Skeletal muscle satellite cell (primary cell): ENCODE measurements around the gene KXD1.
A peak's percentile ranks its signal among the peaks of the same experiment; 100 is the strongest.
"Not testable (repeated sequence)": the region's sequence is repeated elsewhere in the genome, so short reads cannot be mapped to it uniquely, and the experiment has no call there.

Source experiments
- H3K27me3 ChIP-seq: 2 replicates; pipeline ENCODE4 v1.7.0; 2013; ENCODE audit warnings: low read length; ENCODE audit not compliant: control insufficient read depth, insufficient read depth
- H3K36me3 ChIP-seq: 2 replicates; pipeline ENCODE4 v1.7.0; 2013; ENCODE audit warnings: mild to moderate bottlenecking, control low read depth, low read length; ENCODE audit not compliant: insufficient read depth
- H3K4me1 ChIP-seq: 2 replicates; pipeline ENCODE4 v1.7.0; 2013; ENCODE audit warnings: low read length; ENCODE audit not compliant: control insufficient read depth, insufficient read depth
- H3K4me2 ChIP-seq: 2 replicates; pipeline ENCODE4 v1.7.0; 2013; ENCODE audit warnings: mild to moderate bottlenecking, low read length
- H3K4me3 ChIP-seq: 2 replicates; pipeline ENCODE4 v1.7.0; 2013; ENCODE audit warnings: low read length
- H3K9ac ChIP-seq: 2 replicates; pipeline ENCODE4 v1.7.0; 2013; ENCODE audit warnings: mild to moderate bottlenecking, low read depth, low read length, moderate library complexity
- H3K9me3 ChIP-seq: replicated peaks from 2 replicates; pipeline ENCODE4 v1.7.0; 2013; ENCODE audit warnings: mild to moderate bottlenecking, control low read depth, low read length

KXD1 gene

DNA sequence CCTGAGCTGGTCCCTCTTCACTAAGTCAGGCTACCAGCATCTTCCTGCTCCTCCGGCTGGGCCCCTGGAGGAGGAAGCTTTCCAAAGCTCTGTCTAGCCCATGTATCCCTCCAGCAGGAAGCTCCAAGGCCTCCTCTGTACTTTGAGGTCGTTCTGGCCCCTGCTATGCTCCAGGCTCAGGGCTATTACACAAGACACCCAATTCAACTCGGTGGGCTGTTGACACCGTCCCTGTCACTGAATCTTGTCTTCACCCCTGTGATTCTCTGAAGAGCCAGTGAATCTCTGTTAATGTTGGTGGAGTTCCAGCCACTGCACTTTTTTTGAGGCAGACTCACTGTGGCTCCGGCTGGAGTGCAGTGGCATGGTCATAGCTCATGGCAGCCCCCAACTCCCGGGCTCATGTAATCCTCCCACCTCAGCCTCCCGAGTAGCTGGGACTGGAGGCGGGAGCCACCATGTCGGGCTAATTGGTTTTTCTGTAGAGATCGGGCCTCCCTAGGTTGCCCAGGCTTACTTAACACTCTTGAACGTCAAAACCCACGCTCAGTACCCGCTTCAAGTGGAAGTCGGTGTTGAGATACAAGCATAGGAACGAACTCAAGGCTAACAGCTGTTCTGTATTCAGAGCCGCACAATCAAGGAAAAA lies 30.4 kb downstream of the KXD1 start:
- Histone ChIP-seq H3K36me3 (no peaks in the 10 kb centered on the region), H3K4me2 (peak overlapping the region; percentile 100), H3K9me3 (no peaks in the 10 kb centered on the region), H3K9ac (peak overlapping the region; percentile 89), H3K27me3 (no peaks in the 10 kb centered on the region), H3K4me3 (peak overlapping the region; percentile 99), H3K4me1 (peaks cover 18% of the 10 kb centered on the region)

DNA sequence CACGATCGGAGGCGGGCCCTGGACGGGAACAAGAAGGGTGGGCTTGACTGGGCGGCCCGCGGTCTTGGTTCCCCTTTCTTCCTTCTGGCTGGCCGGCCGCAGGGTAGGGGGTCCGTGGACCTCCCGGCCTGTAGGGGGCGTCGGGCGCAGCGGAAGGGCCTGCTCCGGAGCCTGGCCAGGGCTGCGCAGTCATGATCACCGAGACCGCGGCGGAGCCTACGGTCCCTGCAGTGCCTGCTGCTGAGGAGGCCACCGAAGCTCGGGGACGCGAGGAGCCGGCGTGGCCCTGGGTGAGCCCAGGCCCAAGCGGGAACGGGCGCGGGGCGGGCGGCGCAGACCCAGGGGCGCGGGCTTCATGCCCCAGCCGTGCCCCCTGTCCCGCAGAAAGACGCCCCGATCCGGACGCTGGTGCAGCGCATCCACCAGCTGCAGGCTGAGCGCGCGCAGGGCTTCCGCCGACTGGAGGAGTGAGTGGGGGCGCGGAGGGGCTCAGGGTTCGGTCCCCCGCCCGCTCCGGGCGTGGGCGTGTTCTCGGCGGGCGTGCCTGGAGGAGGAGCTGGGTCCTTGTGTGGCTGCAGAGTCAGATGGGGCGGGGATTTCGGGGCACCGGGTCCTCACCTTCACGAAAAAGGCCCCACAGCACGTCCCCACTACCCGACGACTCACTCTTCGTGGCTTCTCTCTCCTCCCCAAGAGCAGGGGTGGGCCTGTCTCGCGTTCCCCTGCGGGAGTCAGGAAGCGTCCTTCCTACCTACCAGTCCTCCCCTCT lies 31.1 kb downstream of the KXD1 start, which contains the start of gene REX1BD:
Gene REX1BD, plus strand, starts transcription at position 188 of the 769 bp plus-strand sequence. Its CDS starts 4 bp downstream, at position 192.
- Histone ChIP-seq H3K4me2 (peak within 1 kb of the TSS; percentile 100), H3K27me3 (no peaks in the 10 kb centered on the region), H3K4me3 (peak within 1 kb of the TSS; percentile 99), H3K9ac (peak within 1 kb of the TSS; percentile 89), H3K9me3 (no peaks in the 10 kb centered on the region), H3K36me3 (no peaks in the 10 kb centered on the region), H3K4me1 (peaks cover 18% of the 10 kb centered on the region)

DNA sequence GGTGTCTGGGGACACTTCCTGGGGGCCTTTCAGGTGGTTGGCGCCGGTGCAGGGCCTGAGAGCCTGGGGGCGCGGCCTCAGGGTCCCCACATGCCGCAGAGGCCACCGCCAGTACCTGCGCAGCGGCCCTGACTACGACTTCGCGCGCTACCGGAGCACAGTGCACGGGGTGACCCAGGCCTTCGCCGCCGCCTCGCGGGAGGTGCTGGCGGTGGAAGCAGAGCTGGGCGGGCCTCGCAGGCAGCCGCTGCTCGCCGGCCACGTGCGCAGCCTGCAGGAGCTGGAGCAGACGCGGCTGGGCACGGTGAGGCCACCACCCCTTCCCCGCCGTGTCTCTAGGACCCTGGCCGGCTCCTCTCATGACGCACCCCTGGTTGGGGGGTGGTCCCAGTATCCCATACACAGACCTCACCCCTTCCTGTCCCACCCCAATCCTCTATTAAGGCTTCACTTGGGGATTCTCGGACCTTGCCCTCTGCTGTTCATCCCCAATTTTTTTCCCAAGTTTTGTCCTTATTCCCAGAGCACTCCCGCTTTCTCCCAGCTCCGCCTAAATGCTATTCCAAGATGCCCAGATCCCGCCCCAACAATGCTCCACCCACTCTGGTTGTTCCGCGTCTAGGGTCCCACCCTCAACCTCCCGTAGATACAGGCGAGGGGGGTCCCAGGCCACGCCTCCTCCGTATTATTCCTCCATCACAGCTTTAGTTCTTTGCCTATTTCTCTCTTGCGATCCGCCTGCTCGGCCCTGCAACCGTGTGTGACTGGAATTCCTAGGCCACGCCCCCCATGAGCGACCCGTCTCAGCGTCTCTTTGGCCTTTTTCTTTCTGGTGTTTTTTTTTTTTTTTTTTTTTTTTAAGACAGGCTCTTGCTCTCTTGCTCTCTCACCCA lies 32.0 kb downstream of the KXD1 start:
- H3K4me1 ChIP-seq = peaks cover 21% of the 10 kb centered on the region
- peak overlapping the region; percentile 99 for H3K4me3 ChIP-seq
- H3K4me2 ChIP-seq = peak overlapping the region; percentile 100
- no peaks in the 10 kb centered on the region for H3K9me3 ChIP-seq
- no peaks in the 10 kb centered on the region for H3K36me3 ChIP-seq
- no peaks in the 10 kb centered on the region for H3K27me3 ChIP-seq
- H3K9ac ChIP-seq = peak overlapping the region; percentile 89

DNA sequence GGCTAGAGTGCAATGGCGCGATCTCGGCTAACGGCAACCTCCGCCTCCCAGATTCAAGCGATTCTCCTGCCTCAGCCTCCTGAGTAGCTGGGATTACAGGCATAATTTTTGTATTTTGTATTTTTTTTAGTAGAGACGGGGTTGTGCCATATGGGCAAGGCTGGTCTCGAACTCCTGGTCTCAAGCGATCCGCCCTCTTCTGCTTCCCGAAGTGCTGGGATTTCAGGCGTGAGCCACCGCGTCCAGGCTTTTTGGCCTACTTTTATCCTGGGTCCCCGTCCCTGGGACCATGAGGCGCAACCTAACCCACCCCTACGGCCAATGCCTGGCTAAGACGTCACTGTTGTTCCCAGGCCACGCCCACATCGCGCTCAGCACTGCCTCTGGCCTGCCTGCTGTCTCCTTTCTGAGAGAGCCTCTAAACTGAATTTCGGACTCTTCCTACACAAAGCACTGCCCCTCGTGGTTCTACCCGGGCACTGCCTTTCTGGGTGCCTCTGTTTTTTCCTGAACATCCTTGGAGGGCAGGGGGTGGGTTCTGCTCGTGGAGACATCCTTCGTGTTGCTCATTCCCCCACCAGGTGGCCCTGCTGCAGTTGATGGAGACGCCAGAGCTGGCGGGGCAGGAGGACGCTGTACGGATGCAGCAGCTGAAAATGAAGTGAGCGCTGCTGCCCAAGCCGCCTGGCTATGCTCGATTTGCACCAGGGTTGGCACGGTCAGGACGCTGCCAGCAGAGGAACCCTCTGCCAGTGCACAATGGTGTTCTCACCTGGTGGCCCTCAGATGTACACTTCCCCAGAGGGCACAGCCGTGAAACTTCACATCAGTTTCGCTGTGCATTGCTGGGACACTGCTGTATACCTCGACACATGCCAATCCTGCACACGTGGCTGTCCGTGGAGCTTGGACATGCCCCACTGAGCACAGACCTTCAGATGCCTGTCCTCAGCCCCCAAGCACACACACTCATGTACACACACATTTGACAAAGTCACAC lies 32.9 kb downstream of the KXD1 start:
- Histone ChIP-seq H3K9me3 (no peaks in the 10 kb centered on the region), H3K4me1 (peaks cover 24% of the 10 kb centered on the region)

DNA sequence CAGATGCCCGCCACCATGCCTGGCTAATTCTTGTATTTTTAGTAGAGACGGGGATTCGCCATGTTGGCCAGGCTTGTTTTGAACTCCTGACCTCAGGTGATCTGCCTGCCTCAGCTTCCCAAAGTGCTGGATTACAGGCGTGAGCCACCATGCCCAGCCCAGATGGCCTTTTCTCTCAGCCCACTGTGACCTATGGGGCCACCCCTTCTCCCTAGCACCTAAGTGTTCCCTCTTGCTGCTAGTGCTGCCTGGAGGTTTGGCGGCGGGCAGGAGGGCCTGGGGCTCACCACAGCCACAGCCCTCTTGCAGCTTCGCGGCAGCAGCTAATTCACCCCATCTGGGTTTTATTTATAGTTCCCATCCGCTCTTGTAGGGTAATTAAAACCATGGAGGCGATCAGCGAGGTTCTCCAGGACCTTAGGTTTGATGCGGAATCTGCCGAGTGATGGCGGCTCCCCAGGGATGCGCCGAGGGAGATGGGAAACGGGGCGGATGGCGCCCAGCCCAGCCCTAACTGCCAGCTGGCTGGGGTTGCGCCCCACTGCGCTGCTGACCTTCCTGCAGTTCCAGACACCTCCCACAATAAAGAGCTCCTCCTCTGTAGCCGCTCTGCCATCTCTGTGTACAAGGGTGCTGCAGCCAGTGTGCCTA lies 34.2 kb downstream of the KXD1 start:
- no peaks in the 10 kb centered on the region for H3K36me3 ChIP-seq
- H3K4me1 ChIP-seq = peaks cover 24% of the 10 kb centered on the region
- no peaks in the 10 kb centered on the region for H3K27me3 ChIP-seq
- H3K9me3 ChIP-seq = no peaks in the 10 kb centered on the region
- H3K9ac ChIP-seq = no peak overlapping the region
- no peak overlapping the region for H3K4me2 ChIP-seq
- no peak overlapping the region for H3K4me3 ChIP-seq

More for the DNA sequence above, 32.9 kb downstream of the KXD1 start:
- Histone ChIP-seq H3K9ac (peak overlapping the region; percentile 89), H3K4me2 (peak overlapping the region; percentile 100), H3K27me3 (no peaks in the 10 kb centered on the region), H3K36me3 (no peaks in the 10 kb centered on the region), H3K4me3 (peak overlapping the region; percentile 99)

DNA sequence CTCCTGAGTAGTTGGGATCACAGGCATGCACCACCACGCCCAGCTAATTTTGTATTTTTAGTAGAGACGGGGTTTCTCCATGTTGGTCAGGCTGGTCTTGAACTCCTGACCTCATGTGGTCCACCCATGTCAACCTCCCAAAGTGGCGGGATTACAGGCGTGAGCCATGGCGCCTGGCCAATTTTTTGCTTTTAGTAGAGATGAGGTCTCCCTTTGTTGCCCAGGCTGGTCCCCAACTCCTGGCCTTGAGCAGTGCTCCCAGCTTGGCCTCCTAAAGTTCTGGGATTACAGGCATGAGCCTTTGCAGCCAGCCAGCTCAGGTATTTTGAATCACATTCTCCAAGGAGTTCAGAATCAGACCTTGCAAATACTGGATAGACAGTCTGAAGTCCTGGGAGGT lies 35.1 kb downstream of the KXD1 start:
- not testable (repeated sequence) for H3K9me3 ChIP-seq, H3K27me3 ChIP-seq, H3K9ac ChIP-seq, H3K36me3 ChIP-seq, H3K4me3 ChIP-seq, H3K4me2 ChIP-seq
- H3K4me1 ChIP-seq = peaks cover 23% of the 10 kb centered on the region

DNA sequence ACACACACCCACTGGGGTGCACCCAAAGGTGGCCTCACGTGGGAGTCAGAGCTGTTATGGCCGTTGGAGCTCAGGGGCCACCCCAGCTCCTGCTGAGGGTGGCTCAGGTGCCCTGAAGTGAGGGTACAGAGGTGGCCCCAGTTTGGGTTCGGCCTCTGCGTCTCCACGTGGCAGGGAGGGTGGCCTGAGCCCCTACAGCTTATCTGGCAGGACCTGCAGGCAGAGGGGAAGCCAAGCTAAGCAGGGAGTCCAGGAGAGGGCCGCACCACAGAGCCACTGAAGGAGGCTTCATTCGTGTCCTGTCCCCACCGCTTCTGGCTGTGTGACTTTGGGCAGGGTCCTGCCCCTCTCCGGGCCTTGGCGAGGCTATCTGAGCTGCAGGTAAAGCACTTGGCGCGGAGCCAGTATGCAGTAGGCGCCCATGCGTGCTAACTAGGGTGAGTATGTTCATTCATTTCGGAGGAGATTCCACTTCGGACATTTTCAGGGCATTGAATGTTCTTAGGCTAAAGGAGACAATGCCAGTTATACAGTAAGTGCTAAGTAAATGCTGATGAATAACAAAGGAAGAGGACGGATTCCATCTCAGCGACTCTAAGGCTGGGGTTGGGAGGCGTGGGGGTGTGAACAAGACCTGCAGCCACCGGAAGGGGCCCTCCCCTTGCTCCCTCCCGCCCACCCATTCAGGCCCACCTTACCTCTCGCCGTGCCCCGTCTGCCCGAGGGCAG lies 35.9 kb downstream of the KXD1 start:
- no peaks in the 10 kb centered on the region for H3K9me3 ChIP-seq
- no peak overlapping the region for H3K9ac ChIP-seq
- no peaks in the 10 kb centered on the region for H3K36me3 ChIP-seq
- H3K4me1 ChIP-seq = peaks cover 15% of the 10 kb centered on the region
- no peak overlapping the region for H3K4me2 ChIP-seq
- H3K4me3 ChIP-seq = no peak overlapping the region
- H3K27me3 ChIP-seq = no peaks in the 10 kb centered on the region

DNA sequence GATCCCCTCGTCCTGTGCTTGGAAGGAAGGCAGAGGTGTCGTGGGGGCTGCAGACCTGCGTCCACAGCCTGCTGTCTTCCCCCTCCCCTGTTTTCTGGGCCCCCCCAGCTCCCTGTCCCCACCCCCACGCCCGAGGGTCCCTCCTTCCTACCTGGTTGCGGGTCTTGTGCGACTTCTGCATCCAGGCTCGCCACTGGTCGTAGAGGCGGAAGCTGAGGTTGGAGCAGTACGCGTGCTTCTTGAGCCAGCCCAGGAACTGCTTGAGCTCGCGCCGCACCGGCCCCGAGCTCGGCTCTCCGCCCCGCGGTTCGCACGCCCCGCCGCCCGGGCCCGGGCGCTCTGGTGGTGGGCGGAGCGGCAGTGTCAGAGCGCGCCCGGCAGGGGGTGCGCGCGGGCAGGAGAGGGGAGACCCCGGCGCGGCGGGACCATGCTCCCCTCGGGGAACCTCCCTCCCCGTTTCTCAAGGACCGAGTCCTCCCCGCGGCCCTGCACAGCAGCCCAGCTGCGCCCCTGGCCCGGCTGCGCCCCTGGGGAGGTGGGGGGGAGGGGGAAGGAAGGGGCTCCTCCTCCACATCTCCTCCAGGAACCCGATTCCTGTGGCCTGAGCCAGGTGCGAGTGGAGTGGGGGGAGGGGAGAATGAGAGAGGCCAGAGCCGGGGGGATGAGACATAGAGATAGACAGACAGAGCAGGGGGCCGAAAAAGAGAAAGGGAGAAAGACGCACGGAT lies 36.6 kb downstream of the KXD1 start:
- no peaks in the 10 kb centered on the region for H3K9me3 ChIP-seq
- H3K27me3 ChIP-seq = no peaks in the 10 kb centered on the region
- peak overlapping the region; percentile 10 for H3K9ac ChIP-seq
- peaks cover 15% of the 10 kb centered on the region for H3K4me1 ChIP-seq
- H3K4me3 ChIP-seq = peak overlapping the region; percentile 60
- no peaks in the 10 kb centered on the region for H3K36me3 ChIP-seq
- peak overlapping the region; percentile 79 for H3K4me2 ChIP-seq

DNA sequence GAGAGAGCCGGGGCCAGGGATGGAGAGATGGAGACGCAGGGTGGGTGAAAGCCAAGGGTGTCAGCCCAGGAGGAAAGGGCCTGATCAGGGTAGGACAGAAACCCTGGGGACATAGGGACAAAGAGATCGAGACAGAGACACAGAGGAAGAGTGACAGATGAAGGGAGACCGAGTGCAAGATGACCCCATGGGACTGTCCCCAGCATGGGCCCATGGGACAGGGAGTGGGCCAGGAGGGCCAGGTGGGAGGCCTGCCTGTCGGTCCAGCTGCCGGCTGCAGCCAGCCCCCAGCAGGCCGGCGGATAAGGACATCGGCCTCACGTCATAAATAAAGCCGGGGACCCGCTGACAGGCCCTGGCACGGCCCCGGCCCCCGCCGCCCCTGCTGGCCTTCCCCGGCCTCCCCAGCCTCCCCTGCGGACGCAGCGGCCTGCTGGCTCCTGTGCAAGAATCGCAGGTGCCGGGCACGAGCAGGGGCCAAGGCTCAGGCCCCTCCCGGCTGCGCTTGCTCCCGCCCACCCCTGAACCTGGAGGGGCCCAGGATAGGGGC lies 37.2 kb downstream of the KXD1 start:
- Histone ChIP-seq H3K36me3 (no peaks in the 10 kb centered on the region), H3K9ac (peak overlapping the region; percentile 10), H3K27me3 (no peaks in the 10 kb centered on the region), H3K4me3 (peak overlapping the region; percentile 60), H3K4me1 (peaks cover 10% of the 10 kb centered on the region), H3K9me3 (no peaks in the 10 kb centered on the region), H3K4me2 (peak overlapping the region; percentile 79)
